Cortex of kidney (tissue), 1 donor: Measurements from ENCODE around the gene CA6.
"Not testable (repeated sequence)": the region's sequence is repeated elsewhere in the genome, so short reads cannot be mapped to it uniquely, and the experiment has no call there.

ENCODE experiments used
- DNase-seq: peaks from one replicate; lab custom pipeline; 2025; lab: John Stamatoyannopoulos, UW

CA6 gene

GRCh38 chr1:8926707-8927694 lies 18.7 kb upstream of the CA6 start:
- DNase-seq = no peak

- no peak for DNase-seq
Measured at GRCh38 chr1:8930116-8930515, 15.6 kb upstream of the CA6 start.

GRCh38 chr1:8937051-8937450 lies 8.6 kb upstream of the CA6 start:
- DNase-seq = not testable (repeated sequence)

- no peak for DNase-seq
Measured at GRCh38 chr1:8937701-8938100, 8.0 kb upstream of the CA6 start.

GRCh38 chr1:8938232-8938999 lies 7.3 kb upstream of the CA6 start:
- DNase-seq = no peak

- no peak for DNase-seq
Measured at GRCh38 chr1:8939000-8939265, 6.7 kb upstream of the CA6 start.

GRCh38 chr1:8939362-8939995 lies 6.2 kb upstream of the CA6 start:
- no peak for DNase-seq

- DNase-seq = no peak
Measured at GRCh38 chr1:8941906-8942305, 3.8 kb upstream of the CA6 start.

- no peak for DNase-seq
Measured at GRCh38 chr1:8943498-8944405, 1.9 kb upstream of the CA6 start.

GRCh38 chr1:8947127-8947691 lies 1.5 kb downstream of the CA6 start:
- DNase-seq = no peak

- DNase-seq = no peak
Measured at GRCh38 chr1:8950309-8950708, 4.6 kb downstream of the CA6 start.

GRCh38 chr1:8951231-8951630 lies 5.6 kb downstream of the CA6 start:
- DNase-seq = no peak

- DNase-seq = no peak
Measured at GRCh38 chr1:8955406-8955805, 9.7 kb downstream of the CA6 start.

- DNase-seq = no peak
Measured at GRCh38 chr1:8956461-8957349, 11.0 kb downstream of the CA6 start.

GRCh38 chr1:8962812-8963530 lies 17.3 kb downstream of the CA6 start:
- DNase-seq = no peak

- DNase-seq = no peak
Measured at GRCh38 chr1:8963963-8964362, 18.3 kb downstream of the CA6 start.

GRCh38 chr1:8965121-8965820 lies 19.6 kb downstream of the CA6 start:
- DNase-seq = no peak

GRCh38 chr1:8966606-8967005 lies 20.9 kb downstream of the CA6 start:
- no peak for DNase-seq

- DNase-seq = not testable (repeated sequence)
Measured at GRCh38 chr1:8968902-8969301, 23.2 kb downstream of the CA6 start.
